ENCODE results near the gene PODN. TPM values are rescaled to one million over a fixed set of nuclear protein-coding genes. Genes with fewer than 3 reads are reported as not detected.

The PODN gene
- total RNA-seq, 6 experiments from 2014 or later = 9.4 to 12.9 (median 10.8) TPM

DNA sequence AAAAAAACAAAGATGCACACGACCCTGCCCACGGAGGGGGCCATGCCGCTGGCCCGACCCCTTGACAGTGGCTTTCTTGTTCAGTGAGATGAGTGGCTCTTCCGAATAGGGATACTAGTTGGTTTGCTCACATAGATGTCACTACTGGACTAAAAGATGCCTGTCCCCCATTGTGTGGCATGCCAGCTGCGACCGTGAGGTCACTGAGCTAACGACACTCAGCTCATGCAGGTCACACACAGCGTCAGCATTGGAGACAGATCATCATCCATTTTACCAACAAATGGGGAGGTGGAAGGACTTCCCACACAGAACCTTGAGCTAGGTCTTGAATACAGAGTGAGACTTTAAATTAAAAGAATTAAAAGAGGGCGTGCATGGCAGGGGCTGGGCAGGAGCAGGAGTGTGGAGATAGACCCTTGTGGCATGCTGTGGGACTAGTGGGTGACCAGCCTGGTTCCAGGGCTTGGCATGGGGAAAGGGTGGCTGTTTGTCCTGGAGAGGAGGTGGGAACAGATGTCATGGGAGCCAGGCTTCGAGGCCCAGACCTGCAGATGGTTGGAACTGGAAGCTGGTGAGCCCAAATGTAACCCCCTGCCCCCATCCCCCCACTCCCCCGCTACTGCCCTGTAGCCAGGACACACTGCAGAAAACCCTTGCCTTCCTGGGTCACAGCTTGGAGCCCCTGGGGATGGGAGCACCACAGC, 68.0 kb downstream of the PODN start:
- Mint-ChIP-seq H3K4me1 (ENCODE audit: low read depth) (peaks cover 31% of the 10 kb centered on the region), H3K4me3 (no peak overlapping the region), H3K36me3 (ENCODE audit: low read depth) (no peaks in the 10 kb centered on the region), H3K27ac (no peak overlapping the region), H3K27me3 (ENCODE audit: insufficient read depth) (no peaks in the 10 kb centered on the region; the same call in 1 of the 2 replicates), H3K9me3 (no peaks in the 10 kb centered on the region)
- DNase-seq = no peak
- TF ChIP-seq, protein P1, sequence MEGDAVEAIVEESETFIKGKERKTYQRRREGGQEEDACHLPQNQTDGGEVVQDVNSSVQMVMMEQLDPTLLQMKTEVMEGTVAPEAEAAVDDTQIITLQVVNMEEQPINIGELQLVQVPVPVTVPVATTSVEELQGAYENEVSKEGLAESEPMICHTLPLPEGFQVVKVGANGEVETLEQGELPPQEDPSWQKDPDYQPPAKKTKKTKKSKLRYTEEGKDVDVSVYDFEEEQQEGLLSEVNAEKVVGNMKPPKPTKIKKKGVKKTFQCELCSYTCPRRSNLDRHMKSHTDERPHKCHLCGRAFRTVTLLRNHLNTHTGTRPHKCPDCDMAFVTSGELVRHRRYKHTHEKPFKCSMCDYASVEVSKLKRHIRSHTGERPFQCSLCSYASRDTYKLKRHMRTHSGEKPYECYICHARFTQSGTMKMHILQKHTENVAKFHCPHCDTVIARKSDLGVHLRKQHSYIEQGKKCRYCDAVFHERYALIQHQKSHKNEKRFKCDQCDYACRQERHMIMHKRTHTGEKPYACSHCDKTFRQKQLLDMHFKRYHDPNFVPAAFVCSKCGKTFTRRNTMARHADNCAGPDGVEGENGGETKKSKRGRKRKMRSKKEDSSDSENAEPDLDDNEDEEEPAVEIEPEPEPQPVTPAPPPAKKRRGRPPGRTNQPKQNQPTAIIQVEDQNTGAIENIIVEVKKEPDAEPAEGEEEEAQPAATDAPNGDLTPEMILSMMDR (IDR thresholded peaks at IDR 0.05) = no peak

DNA sequence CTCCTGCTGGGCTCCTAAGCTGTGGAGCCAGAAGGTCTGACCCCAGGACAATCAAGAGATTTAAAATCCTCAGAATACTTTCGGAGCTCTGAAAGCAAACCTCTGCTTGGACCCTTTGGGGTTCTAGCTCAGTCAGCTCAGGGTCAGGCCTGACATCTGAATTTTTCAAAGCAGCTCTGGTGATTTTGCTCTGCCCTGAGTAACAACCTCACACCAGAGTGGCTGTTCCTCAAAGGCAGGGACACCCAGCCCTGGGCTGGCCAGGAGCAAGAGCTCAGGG, 68.5 kb downstream of the PODN start:
- Mint-ChIP-seq H3K9me3 (no peaks in the 10 kb centered on the region), H3K27me3 (ENCODE audit: insufficient read depth) (no peaks in the 10 kb centered on the region; the same call in 1 of the 2 replicates), H3K27ac (no peak overlapping the region), H3K4me3 (no peak overlapping the region), H3K36me3 (ENCODE audit: low read depth) (no peaks in the 10 kb centered on the region), H3K4me1 (ENCODE audit: low read depth) (peaks cover 36% of the 10 kb centered on the region)
- DNase-seq = no peak
- TF ChIP-seq, protein P1 (IDR thresholded peaks at IDR 0.05) = no peak

DNA sequence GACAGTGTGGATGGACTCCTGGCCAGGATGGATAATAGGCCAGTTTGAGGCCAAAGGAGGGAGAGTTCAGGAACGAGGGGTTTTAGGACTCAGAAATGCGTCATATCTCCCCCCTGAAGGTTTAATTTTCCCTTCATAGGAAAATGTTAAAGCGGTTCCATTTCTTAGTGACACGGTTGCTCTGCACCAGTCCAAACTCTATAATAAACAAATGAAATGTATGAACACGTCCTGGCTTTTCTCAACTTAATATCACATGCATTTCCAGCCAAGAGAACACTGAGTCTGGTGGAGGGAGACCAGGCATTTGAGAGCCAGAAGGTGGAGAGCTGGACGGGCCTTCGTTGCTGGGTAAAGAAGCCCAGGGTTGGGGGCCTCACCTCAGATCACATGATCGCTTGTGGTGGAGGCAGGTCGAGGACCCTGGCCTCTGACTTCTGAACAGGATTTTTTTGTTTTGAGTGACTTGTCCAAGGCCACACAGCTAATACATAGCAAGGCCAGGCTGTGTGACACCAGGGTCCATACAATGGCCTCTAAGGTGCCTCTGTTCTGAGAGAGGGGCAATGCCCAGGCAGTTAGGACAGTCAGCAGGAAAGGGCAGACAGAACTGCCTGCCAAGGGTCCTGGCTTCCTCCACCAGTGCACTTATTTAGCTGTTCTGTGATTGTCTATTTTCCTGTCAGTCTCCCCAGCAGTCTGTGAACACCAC, 69.0 kb downstream of the PODN start:
- Mint-ChIP-seq H3K27ac (no peak overlapping the region), H3K36me3 (ENCODE audit: low read depth) (no peaks in the 10 kb centered on the region), H3K4me1 (ENCODE audit: low read depth) (peaks cover 36% of the 10 kb centered on the region), H3K9me3 (no peaks in the 10 kb centered on the region), H3K27me3 (ENCODE audit: insufficient read depth) (no peaks in the 10 kb centered on the region; the same call in 1 of the 2 replicates), H3K4me3 (no peak overlapping the region)
- TF ChIP-seq, protein P1 (IDR thresholded peaks at IDR 0.05) = no peak
- no peak for DNase-seq

DNA sequence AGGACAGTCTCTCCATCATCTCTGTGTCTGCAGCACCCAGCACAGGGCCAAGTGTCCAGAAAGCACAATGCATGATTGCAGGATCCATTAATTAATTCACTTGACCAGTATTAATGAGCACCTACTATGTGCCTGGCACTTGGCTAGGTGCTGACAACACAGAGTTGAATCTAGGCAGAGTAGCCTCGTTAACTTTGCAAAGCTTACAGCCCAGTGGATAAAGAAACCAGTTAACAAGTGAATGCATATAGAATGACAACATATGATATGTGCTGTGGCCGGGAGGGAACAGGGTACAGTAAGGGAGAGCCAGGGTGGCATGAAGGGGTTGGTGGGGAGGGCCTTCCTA, 69.6 kb downstream of the PODN start:
- H3K9me3 Mint-ChIP-seq = no peaks in the 10 kb centered on the region
- no peaks in the 10 kb centered on the region; the same call in 1 of the 2 replicates for H3K27me3 Mint-ChIP-seq (ENCODE audit: insufficient read depth)
- peaks cover 31% of the 10 kb centered on the region for H3K4me1 Mint-ChIP-seq (ENCODE audit: low read depth)
- H3K27ac Mint-ChIP-seq = no peak overlapping the region
- no peak for DNase-seq
- H3K4me3 Mint-ChIP-seq = no peak overlapping the region
- TF ChIP-seq, protein P1 (IDR thresholded peaks at IDR 0.05) = no peak
- no peaks in the 10 kb centered on the region for H3K36me3 Mint-ChIP-seq (ENCODE audit: low read depth)

DNA sequence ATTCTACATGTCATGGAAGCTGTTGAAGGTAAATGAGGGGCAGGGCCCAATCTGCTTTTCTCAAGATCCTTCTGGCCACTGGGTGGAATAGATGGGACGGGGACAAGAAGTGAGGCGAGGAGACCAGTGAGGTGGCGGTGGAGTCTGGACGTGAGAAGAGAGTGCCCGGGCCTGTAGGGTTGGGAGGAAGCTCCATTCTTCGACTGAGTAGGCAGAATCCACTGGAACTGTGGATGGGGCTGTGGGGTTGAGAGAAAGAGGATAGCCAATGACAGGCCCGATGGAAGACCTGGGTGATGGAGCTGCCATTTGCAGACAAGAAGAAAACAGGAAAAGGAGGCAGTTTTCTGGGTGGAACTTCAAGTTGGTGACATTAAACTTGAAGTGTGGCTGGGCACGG, 70.2 kb downstream of the PODN start:
- Mint-ChIP-seq H3K36me3 (ENCODE audit: low read depth) (0 out of 2 replicates have a peak, but pooled peaks cover under 1% of the 10 kb centered on the region), H3K9me3 (peaks cover under 1% of the 10 kb centered on the region; the same call in 1 of the 2 replicates), H3K4me3 (no peak overlapping the region), H3K4me1 (ENCODE audit: low read depth) (peaks cover 28% of the 10 kb centered on the region), H3K27me3 (ENCODE audit: insufficient read depth) (no peaks in the 10 kb centered on the region; the same call in 1 of the 2 replicates), H3K27ac (no peak overlapping the region)
- TF ChIP-seq, protein P1 (IDR thresholded peaks at IDR 0.05) = no peak
- DNase-seq = no peak
